Prostate gland (tissue), 2 donors: ENCODE data around the gene APOBEC2. TPM values are rescaled to one million over a fixed set of nuclear protein-coding genes. Genes with fewer than 3 reads are reported as not detected.

Experiments used
- DNase-seq: peaks from one replicate; pipeline ENCODE4 v3.0.0-alpha.2; 2019; ENCODE audit warnings: low spot score
- H3K27ac ChIP-seq, 2 donors: fragments of 200-600 bp; sonication (generic); 2 replicates each; pipeline ENCODE4 v1.5.1; 2017 to 2019
- H3K27me3 ChIP-seq: fragments of 200-600 bp; sonication (generic); replicated peaks from 2 replicates; pipeline ENCODE4 v1.5.1; 2019; ENCODE audit not compliant: insufficient read depth
- H3K36me3 ChIP-seq, 2 donors: fragments of 200-600 bp; sonication (generic); 1 replicate in 1 of 2; 2 replicates in 1 of 2; pipeline versions ENCODE4 v1.5.1 to v1.8.1; 2017 to 2019
- H3K4me1 ChIP-seq: fragments of 200-600 bp; sonication (generic); replicated peaks from 2 replicates; pipeline ENCODE4 v1.5.1; 2019
- H3K4me3 ChIP-seq, 2 donors: fragments of 200-600 bp; sonication (generic); 2 replicates each; pipeline ENCODE4 v1.5.1; 2017 to 2019
- H3K9me3 ChIP-seq: fragments of 200-600 bp; sonication (generic); 2 replicates; pipeline ENCODE4 v1.5.1; 2017
- CTCF ChIP-seq, 4 experiments: fragments of 200-600 bp in 2 of 4; fragments of 450-650 bp in 2 of 4; sonication (generic) in 2 of 4; IDR thresholded peaks; 1 replicate in 3 of 4; 2 replicates in 1 of 4; pipeline ENCODE4 v1.5.1; 2016 to 2019; ENCODE audit warnings: antibody characterized with exemption in 4 of 4, mild to moderate bottlenecking in 2 of 4, moderate library complexity in 2 of 4
- POLR2A ChIP-seq: fragments of 450-650 bp; IDR thresholded peaks from one replicate; pipeline ENCODE4 v1.6.1; 2016; ENCODE audit warnings: antibody characterized with exemption, mild to moderate bottlenecking
- POLR2AphosphoS5 ChIP-seq: sonication (generic); formaldehyde crosslinking; IDR thresholded peaks from one replicate; pipeline ENCODE4 v1.6.1; 2017; ENCODE audit warnings: antibody characterized with exemption
- WGBS: methylation state at CpG from one replicate; pipeline ENCODE4 v1.1.5; 2018; 5-methylcytosine and 5-hydroxymethylcytosine counted together
- intact Hi-C: fragments of 100-400 bp; cut with DNase I; formaldehyde crosslinking; loops from one replicate; pipeline ENCODE4 v1.14.2; 2022
- total RNA-seq, 2 donors: library from RNA; depleted of rRNA; stranded (reverse); fragments of >200 nt; gene quantifications; one replicate each; pipeline ENCODE4 v1.1.0, GENCODE V29; 2016

The APOBEC2 gene
- total RNA-seq, 2 donors from 2014 or later, result 2.0 TPM; not detected in 1

- TF ChIP-seq POLR2A (no peak), POLR2AphosphoS5 (no peak), CTCF (IDR thresholded peaks at IDR 0.05) (no peak)
- Histone ChIP-seq H3K4me3 (no peak overlapping the region), H3K27ac (no peak overlapping the region), H3K36me3 (no peaks in the 10 kb centered on the region), H3K27me3 (no peaks in the 10 kb centered on the region), H3K9me3 (no peaks in the 10 kb centered on the region), H3K4me1 (no peaks in the 10 kb centered on the region)
- no peak for DNase-seq
- intact Hi-C loops, result no loop called here
- WGBS, result 64% methylated on average over 2 of the region's 2 CpGs
Measured at GRCh38 chr6:41063884-41064285, 10.9 kb downstream of the APOBEC2 start.

DNA sequence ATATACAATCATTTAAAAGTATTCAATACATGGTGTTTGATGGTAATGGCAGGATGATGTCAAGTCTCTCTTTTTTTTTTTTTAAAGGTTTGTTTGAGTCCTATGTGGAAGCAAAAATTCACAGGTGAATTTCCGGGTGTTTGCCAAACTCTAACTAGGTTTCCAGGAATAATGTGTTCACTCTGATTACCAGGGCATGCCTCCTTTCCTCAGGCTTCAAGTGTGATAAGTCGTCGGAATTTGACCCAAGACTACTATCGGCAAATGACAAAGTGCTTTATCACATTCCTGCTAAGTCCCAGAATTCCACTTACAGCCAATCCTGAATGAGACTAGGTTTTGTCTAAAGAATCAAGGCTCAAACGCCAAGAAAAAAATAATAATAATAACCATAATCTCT is 11.8 kb downstream of the APOBEC2 start:
- H3K27me3 ChIP-seq, result no peaks in the 10 kb centered on the region
- no peaks in the 10 kb centered on the region for H3K9me3 ChIP-seq
- H3K27ac ChIP-seq, result no peak overlapping the region
- H3K36me3 ChIP-seq, result no peaks in the 10 kb centered on the region
- H3K4me3 ChIP-seq, result no peak overlapping the region
- TF ChIP-seq CTCF (IDR thresholded peaks at IDR 0.05), result no peak
- no peak for TF ChIP-seq POLR2AphosphoS5
- TF ChIP-seq POLR2A, result no peak
- intact Hi-C loops, result no loop called here
- DNase-seq, result no peak
- no peaks in the 10 kb centered on the region for H3K4me1 ChIP-seq
- 86% methylated on average over 5 of the region's 5 CpGs for WGBS

DNA sequence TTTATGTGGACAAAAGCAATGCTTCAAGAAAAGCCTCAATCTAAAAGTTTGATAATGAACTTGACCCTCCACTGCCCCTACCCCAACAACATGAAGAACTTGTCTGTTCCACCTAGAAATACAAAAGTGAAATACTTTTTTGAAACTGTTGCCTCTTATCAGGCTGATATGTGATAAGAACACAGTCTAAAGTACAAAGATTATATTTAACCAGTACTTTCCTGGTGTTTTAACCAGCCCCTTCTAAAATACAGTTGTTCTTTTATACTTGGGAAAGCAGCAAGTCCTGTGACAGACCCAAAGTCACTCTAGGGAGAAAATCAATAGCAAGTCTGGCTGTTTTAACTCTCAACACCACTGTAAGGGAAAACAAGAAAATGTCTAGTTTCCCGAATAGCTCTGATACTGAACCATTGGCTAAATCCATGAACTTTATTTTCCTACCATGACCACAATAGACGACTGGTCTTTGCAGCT is 12.6 kb downstream of the APOBEC2 start:
- H3K4me3 ChIP-seq, result no peak overlapping the region
- TF ChIP-seq POLR2A (no peak), POLR2AphosphoS5 (no peak), CTCF (IDR thresholded peaks at IDR 0.05) (no peak)
- H3K27me3 ChIP-seq, result no peaks in the 10 kb centered on the region
- DNase-seq, result no peak
- intact Hi-C loops, result no loop called here
- no peaks in the 10 kb centered on the region for H3K4me1 ChIP-seq
- H3K27ac ChIP-seq, result no peak overlapping the region
- 94% methylated on average over 2 of the region's 2 CpGs for WGBS
- H3K9me3 ChIP-seq, result no peaks in the 10 kb centered on the region
- H3K36me3 ChIP-seq, result no peaks in the 10 kb centered on the region

DNA sequence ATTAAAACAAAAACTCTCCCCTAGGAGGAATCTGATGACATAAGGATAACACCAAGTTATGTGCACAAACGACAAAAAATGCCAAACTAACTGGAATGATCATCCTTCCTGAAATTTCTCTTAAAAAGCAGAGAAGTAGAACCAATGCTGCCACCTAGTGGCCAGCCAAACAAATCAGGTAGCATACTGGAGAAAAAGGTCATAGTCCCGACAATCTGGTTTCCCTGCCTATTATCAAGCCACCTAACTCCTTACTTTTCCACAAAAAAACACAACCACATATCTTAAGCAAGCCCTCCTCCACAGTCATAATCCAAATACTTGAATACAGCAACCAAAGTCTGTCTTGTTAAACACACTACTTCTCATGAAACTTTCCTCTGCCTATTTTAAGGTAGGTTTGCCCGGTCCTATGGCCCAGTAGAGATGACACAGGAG is 13.9 kb downstream of the APOBEC2 start:
- Histone ChIP-seq H3K27me3 (no peaks in the 10 kb centered on the region), H3K36me3 (no peaks in the 10 kb centered on the region), H3K27ac (no peak overlapping the region), H3K4me3 (no peak overlapping the region), H3K4me1 (no peaks in the 10 kb centered on the region), H3K9me3 (no peaks in the 10 kb centered on the region)
- TF ChIP-seq POLR2A (no peak), POLR2AphosphoS5 (peak; percentile 27), CTCF (IDR thresholded peaks at IDR 0.05) (peak; percentile 55 to 91 (median 75))
- DNase-seq, result peak; percentile 72
- intact Hi-C loops, result no loop called here
- WGBS, result 24% methylated on average over 3 of the region's 3 CpGs

- intact Hi-C loops, result no loop called here
- Histone ChIP-seq H3K4me1 (peaks cover 10% of the 10 kb centered on the region), H3K36me3 (no peaks in the 10 kb centered on the region), H3K9me3 (no peaks in the 10 kb centered on the region), H3K27me3 (no peaks in the 10 kb centered on the region), H3K27ac (peak overlapping the region; percentile 98 to 100), H3K4me3 (peak overlapping the region; percentile 64 to 91)
- peak; percentile 31 for TF ChIP-seq POLR2A
- peak; percentile 71 for TF ChIP-seq POLR2AphosphoS5
- TF ChIP-seq CTCF (IDR thresholded peaks at IDR 0.05), result no peak
- DNase-seq, result no peak
- under 1% methylated on average over 16 of the region's 16 CpGs for WGBS
Measured at GRCh38 chr6:41071501-41071922, 18.5 kb downstream of the APOBEC2 start.
